GM18909 (cell line): ENCODE data around the gene MTRF1L.
"Not testable (repeated sequence)": the region's sequence is repeated elsewhere in the genome, so short reads cannot be mapped to it uniquely, and the experiment has no call there.

Source experiments
- ATAC-seq: cut with Tn5 transposase; IDR thresholded peaks from one replicate; pipeline ENCODE4 v1.9.1; 2021; ENCODE audit warnings: mild to moderate bottlenecking; ENCODE audit not compliant: unreplicated experiment, poor library complexity

The MTRF1L gene

DNA sequence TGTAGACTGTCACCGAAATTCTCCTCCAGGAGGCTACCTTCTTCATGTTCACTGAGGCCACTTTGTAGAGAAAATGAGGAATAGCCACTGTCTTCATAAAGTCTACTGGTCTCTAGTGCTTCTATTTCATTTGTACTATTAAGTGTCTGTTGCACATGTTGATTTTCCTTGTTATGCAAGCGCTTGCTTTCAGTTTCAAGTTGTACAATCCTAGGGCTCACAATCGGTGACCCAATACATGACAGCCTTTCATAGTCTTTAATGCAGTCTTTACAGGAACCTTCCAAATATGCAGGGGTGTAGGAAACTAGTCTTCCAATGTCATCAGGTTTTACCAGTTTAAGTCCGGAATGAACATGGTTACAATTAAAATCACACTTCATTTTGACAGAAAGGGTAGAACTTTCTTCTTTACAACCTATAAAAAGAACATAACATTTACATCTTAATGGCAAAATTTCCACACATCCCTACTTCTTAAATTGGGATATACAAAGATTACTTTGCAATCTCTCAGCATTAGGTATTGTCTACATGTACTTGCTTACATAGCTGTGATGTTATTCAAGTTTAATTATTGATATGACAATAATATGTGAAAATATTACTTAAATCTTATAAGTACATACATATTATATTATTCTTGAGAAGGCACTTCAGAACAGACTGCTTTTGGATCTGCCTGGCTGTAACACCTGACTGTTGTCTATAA, 27.1 kb downstream of the MTRF1L start:
- peak; percentile 57 for ATAC-seq

DNA sequence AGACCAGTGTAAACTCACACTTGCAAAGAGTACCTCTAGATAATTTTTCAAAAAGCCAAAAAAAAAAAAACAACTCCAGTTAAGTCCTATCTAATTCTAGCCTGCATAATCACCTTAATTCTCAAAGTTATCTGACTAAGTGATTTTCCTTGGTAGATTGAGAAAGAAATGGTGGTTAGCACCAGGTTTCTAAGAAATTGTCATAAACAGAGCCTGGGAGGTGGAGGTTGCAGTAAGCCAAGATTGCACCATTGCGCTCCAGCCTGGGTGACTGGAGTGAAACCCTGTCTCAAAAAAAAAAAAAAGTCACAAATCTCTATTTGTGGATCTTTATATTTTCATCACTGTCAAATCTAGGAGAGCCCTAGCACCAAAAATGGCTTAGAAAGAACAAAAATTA, 28.6 kb downstream of the MTRF1L start:
- no peak for ATAC-seq

DNA sequence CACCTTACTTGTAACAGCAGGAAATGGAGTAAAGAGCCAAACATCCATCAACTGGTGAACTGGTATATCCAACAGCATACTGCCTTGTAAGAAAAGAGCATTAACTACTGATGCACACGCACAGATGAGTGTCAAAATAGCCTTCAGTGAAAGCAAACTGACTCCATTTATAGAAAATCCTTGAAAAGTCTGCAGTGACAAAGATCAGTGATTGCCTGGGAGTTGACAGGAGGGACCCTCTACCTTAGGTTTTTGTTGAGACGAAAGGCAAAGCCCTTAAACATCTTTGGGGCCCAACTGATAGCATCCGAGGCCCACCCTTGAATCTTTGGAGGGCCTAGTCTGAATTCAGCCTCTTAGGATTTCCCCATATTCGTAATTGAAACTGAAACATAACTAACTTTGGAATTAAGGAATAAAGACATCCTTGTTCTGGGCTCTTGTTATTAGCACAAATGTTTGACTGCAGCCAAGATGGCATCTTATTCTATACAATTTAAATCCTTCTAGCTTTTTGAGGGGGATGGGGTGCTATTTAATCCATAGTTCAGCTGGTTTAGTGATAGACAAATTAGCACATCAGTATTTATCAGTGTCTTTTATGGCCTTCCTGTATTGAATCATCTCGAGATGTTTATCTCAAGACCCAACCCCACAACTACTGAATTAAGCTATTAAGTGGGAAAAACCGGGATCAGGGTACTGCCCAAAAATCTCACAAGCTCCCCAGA, 32.7 kb downstream of the MTRF1L start:
- ATAC-seq, result no peak

DNA sequence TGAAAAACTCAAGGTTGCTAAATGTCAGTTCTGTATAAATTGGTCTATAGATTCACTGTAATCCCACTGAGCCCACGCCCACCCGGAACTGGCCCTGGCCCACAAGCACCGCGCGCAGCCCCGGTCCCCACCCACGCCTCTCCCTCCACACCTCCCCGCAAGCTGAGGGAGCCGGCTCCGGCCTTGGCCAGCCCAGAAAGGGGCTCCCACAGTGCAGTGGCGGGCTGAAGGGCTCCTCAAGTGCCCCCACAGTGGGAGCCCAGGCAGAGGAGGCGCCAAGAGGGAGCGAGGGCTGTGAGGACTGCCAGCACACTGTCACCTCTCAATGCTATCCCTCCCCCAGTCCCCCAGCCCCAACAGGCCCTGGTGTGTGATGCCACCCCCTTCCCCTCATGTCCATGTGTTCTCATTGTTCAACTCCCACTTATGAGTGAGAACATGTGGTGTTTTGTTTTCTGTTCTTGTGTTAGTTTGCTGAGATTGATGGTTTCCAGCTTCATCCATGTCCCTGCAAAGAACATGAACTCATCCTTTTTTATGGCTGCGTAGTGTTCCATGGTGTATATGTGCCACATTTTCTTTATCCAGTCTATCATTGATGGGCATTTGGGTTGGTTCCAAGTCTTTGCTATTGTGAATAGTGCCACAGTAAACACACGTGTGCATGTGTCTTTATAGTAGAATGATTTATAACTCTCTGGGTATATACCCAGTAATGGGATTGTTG, 36.2 kb downstream of the MTRF1L start:
- ATAC-seq, result not testable (repeated sequence)

DNA sequence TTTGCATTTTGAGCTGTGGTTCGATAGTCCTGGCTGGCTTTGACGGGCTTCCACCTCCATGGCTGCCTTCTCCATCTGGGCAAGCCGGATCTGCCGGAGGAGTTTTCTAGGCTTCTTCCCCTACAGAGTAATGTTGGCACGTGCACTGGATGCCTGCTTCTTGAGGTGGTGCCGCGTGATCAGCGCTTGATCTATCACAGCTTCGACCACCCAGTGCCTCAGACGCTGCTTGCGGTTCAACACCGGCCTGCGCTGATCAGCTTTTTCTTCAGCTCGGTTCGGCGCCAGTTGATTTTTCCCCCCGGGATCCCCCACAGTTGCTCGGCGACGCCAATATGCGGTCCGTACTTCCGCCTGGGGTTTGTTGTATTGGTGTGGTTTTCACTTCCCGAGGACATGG, 43.2 kb downstream of the MTRF1L start:
- no peak for ATAC-seq

DNA sequence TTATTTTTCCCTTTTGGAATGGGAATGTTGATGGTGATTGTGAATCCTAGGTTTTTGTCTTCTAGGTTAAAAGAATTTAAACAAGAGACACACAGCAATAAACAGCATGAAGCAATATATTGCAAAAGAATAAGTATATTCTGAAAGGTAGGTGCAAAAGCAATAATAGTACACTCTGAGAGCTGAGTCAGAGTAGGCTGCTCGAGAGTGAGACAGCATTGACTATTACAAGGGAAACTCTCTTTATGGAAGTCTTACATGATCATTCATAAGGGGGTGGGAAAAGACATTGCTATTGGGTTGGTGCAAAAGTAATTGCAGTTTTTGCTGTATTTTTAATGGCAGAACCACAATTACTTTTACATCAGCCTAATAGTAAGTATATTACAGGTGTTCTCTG, 44.7 kb downstream of the MTRF1L start:
- no peak for ATAC-seq

DNA sequence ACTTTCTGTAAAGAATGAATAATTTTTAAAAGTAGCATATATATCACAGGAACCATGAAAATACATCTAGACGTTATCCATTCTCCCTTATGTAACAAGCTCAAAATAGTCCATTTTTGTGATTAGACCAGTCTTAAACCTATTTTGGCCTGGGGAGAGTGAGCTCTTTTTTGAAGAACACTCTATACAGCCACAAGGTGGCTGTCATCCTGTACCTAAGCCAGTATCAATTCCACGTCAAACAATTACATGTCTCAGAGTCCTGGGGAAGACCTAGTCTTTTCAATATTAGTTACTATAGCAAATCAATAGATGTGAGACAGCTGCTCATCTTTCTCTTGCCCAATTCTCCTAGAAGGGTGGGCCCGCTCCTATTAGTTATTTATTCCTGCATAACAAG, 48.1 kb downstream of the MTRF1L start:
- no peak for ATAC-seq

DNA sequence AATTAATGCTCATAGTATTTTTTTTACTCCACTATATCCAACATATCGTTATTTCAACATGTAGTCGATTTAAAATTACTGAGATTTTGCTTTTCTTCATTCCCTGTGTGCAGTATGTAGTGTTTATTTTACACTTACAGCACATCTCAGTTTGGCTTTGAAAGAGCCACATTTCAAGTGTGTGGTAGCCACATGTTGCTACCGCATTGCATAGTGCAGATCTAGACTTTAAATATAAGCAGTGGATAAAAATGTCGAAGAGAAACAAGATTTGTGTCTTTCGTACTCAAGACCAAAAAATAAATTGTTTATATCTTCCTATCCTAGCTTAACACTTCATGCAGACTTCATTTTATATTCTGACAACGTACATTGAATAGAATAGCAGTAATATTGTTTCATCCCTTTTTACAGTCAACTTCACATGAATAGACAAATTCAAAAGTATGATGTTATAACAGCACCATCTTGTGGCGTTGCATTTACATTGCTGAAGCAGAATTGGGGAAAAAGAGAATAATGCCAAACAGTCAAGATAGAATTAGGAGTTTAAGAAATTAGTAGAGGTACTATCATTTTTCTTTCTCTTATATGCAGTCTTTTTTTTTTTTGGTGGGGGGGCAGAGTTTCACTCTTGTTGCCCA, 49.5 kb downstream of the MTRF1L start:
- ATAC-seq, result peak; percentile 39

DNA sequence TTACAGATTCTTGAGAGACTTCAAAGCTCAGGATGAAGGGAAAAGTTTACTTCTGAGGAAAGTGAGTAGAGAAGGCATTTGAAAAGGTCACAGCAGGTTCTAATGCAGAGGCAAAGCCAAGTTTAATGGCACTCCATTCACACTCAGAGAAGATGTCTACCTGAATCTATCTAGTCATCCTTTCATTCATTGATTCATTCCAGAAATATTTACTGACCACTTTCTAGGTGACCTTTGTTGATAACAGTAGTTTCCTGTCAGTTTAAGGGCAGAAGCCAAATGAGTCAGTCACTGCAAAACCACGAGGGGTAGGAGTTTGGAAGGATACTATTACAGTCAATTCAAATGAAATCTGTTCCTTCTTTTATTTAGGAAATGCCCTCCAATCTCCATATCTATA, 50.5 kb downstream of the MTRF1L start:
- ATAC-seq, result no peak

DNA sequence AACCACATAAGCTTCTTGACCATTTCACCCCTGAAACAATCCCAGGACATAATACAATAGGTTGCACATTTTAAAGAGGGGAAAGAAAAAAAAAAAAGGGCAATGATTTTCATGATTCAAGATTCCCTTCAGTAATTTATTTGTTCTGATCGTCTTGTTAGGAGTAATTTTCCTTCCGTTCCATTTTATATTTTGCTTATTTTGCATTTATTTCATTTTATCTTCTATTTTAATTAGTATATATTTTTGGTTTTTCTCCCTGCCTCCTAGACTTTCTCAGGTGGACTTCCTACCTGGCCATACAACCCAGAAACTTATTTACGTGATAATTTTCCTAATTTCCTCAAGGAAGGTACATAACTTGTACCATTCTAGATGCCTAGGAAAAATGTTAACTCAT, 52.3 kb downstream of the MTRF1L start:
- no peak for ATAC-seq

DNA sequence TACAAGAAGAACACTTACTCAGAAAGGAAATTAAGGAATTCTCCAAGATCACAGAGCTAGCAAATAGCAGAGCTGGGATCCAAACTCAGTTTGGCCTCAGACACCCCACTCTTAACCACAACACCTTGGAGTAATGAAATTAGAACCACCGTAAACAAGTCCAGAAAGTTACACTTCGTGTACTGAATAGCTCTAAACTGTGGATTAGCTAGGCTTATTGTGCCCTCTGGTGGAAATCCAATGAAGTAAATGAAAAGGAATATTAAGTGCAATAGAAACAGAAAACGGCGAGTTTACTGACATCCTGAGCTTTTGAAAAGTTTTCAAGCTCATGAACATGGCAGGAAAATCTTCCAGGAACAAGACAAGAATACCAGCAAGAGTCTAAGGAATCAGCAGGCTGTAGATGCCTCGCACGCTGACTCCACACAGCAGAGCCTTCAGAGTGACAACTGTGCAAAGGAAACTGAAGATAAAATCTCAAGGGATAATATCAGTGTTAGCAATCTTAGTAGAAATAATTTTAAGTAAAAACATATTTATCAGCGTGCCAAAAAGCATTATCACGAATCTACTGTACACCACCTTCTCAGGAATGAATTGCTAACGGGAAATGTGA, 54.2 kb downstream of the MTRF1L start:
- ATAC-seq, result peak; percentile 87

DNA sequence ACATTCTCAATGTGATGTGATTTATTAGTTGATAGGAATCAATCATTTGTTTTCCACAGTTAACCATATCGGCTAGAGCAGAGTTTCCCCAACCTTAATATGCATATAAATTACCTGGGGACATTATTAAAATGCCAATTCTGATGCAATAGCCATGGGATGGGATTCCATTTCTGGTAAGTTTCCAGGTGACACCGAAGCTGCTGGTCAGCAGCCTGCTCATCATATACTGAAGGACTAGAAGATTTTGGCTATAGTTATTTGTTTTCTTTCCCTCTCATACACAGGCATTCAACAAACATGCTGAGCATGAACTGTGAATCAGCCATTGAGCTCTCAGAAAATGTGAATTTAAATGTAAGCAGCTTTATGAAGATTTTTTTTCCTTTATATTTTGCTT, 55.5 kb downstream of the MTRF1L start:
- no peak for ATAC-seq

DNA sequence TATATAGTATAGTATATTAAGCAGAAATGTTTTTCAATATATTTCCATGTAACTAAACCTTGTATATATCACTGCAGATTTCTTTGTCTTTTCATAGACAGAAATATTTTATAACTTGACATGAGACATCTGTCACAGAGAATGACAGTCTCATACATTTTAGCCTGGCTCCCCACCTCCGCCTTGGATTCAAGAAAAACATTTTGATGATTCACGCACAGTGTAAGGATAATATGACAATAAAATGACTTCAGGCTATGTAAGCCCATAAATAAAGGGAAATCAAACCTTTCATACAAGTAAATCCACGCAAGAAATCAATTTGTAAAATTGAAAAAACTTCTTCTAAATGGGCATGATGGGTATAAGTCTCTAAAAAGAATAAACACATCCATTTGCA, 56.0 kb downstream of the MTRF1L start:
- no peak for ATAC-seq

DNA sequence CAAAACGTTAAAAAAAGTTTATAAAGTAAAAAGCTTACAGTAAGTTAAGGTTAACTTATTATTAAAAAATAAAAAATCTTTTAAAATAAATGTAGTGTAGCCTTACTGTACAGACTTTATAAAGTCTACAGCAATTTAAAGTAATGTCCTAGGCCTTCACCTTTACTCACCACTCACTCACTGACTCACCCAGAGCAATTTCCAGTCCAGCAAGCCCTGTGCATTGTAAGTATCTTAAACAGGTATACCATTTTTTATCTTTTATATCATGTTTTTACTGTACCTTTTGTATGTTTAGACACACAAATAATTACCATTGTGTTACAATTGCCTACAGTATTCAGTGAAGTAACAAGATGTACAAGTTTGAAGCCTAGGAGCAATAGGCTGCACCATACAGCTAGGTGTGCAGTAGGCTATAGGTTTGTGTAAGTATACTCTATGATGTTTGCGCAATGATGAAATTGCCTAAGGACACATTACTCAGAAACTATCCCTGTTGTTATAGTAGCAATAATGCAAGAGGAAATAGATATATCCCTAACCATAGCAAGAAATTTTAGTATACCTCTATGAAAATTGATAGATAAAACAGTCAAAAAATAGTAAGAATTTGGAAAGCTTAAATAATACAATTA, 59.1 kb downstream of the MTRF1L start:
- no peak for ATAC-seq

DNA sequence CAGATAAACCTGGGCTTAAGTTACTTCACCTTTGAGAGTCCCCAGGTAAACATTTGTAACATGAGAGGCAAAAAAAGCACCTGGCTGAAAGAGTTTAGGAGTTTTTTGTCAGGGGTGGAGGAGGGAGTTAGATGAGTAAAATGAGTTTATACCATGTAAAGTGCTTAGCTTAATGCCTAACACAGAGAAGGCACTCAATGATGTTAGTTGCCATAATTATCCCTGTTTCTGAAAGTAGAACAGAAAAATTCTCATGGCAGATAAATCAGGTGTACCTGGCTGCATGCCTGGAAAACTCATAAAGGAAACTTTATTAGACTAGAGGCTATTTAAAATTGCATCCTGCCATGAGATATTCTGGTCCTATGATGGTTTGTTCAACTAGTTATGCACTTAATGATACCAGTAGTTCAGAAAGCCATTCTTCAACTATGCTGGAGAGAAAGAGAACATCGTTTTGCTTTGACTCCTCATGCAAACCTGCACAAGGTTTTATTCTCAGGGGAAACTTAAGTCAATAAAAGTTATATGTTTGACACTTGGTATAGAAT, 60.1 kb downstream of the MTRF1L start:
- ATAC-seq, result no peak

DNA sequence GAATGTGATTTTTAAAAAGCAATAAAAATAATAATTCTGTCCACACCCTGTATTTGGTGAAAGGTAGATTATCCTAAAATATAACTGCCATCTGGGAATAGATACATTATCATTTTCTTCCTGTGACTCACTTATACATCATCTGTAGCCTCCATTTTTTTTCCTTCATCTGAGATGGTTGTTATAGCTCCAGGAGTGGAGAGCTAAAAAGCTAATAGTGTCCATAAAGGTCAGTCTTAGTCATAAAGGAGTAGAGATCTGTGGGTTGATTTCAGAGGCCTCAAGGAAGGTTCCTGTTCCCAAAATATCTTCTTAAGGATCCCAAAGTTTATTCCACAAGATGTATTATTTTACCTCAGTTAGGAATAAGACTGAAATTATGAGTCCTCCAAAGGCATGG, 60.8 kb downstream of the MTRF1L start:
- no peak for ATAC-seq
